T47D (cell line): ENCODE data around the gene OR10C1.

Source experiments
- DNase-seq, 2 experiments: peaks; one replicate each; pipeline versions ENCODE4 v3.0.0 to v3.0.0-alpha.2; 2011 to 2012; ENCODE audit warnings: low read depth in 1 of 2, low spot score in 1 of 2
- JUND ChIP-seq: IDR thresholded peaks from 2 replicates; pipeline ENCODE4 v1.6.1; 2012; ENCODE audit warnings: low read depth
- in situ Hi-C: cut with HindIII; loops from 2 replicates; pipeline ENCODE4 v1.10.0; 2016; ENCODE audit warnings: low sequenced_read_pairs, low pct_unique_long_range_greater_than_20kb

The OR10C1 gene

DNA sequence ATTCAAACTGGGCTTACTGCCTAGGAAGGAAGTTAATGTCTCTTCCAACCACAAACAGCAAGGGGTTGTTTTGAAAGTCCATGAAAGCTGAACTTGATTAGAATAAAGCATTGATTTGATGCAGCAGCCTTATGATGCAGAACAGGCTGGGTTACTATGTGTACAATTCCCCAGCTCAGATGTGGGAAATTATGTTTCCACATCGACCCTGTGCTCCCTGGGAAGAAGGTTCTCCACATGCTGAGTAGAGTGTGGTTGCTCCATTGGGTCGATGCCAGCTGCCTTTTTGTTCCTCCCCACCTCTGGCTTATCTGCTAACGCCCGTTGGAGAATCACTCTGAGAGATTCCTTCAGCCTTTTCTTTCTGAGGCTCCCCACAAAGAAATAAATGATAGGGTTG is 47.5 kb downstream of the OR10C1 start:
- in situ Hi-C loops = no loop called here
- TF ChIP-seq JUND = no peak
- DNase-seq = no peak

DNA sequence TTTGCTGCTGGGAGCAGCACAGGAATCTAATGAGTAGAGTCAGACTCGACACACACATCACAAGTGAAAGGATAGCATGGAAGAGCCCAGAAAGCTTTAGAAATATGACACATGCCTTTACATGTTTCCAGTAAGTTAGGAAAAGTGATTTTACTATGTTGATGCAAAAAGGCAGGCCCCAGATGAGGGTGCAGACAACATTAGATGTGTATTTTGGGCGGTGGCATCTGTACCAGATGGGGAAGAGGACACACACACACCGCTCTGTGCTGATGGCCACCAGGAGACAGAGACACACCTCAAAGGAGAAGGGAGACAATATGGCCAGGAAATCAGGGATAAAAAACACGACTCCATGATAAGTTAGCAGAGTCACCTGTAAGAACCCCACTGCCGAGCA is 48.0 kb downstream of the OR10C1 start:
- in situ Hi-C loops = no loop called here
- no peak for TF ChIP-seq JUND
- DNase-seq = no peak

DNA sequence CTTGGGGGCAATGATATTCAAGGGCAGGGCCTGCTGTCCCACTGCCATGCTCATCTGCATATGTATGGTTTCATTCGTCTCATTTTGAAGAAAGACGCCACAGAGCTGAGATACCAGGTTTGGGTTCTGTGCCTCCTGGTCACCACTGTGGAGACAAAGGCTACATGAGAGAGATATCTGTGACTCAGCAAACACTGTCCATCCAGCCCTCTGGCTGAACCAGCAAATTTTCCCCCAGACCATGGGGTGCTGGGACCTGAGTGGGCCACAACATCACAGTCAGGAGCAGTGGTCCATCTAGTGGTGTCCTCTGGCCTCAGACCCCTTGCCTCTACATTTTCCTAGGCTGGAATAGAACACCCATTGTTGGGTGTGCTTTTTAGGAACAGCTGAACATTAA is 48.6 kb downstream of the OR10C1 start, which contains the start of gene MAS1L:
TSS of gene MAS1L (minus strand) at position 297 of the 400 bp plus-strand sequence. CDS start at position 243, 54 bp downstream.
- in situ Hi-C loops = no loop called here
- no peak for DNase-seq
- no peak for TF ChIP-seq JUND

DNA sequence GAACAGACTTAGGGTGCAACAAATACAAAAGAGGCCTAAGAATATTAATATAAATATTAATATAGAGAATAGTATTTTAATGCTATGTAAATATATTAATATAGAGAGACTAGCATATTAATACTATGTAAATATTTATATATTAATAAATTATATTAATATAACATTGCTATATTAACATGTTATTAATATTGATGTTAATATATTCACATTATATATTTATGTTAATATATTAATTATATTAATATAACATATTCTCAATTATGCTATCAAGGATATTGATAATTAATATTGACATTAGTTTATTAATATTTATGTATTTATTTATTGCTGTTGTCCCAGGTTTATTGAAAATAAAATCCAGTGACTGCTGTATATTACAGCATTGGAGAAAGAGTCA is 49.8 kb downstream of the OR10C1 start:
- in situ Hi-C loops = no loop called here
- no peak for DNase-seq
- TF ChIP-seq JUND = no peak

DNA sequence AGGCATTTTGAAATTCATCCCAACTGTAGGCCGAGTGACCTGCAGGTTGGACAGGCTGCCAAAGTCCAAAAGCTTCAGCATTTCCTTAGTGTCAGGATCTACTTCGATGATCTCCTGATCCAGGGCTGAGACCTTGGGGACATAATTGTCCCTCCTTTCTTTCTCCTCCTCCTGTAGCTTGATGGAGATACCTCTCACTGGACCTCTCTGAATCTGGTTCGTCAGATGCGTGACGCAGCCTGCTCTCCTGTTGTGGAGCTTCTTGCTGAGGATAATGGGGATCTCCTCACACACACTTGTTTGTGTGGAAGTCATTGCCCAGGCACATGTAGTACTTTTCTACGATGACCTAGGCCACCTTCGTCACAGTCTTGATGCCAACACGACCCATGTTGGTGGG is 50.2 kb downstream of the OR10C1 start:
- TF ChIP-seq JUND = no peak
- DNase-seq = no peak

DNA sequence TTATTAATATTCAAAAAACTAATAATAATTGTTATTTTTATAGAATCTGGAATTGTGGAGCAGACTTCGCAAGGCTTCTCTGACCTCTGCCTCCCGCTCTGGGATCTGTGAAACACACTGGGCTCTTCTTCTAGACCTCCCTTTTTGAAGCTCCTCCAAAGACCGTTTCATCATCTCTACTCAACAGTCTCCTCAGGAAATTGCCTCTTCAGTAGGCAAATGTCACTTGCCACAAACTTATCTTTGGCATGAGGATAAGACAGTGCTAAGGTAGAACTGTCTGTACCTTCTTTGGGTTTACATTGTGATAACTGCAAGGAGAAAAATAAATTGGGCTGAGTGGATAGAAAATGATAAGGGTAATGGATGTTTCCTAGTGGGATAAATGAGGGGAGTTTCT is 50.9 kb downstream of the OR10C1 start:
- DNase-seq = no peak
- no peak for TF ChIP-seq JUND
- in situ Hi-C loops = no loop called here

More for the DNA sequence above, 50.2 kb downstream of the OR10C1 start:
- in situ Hi-C loops = no loop called here

DNA sequence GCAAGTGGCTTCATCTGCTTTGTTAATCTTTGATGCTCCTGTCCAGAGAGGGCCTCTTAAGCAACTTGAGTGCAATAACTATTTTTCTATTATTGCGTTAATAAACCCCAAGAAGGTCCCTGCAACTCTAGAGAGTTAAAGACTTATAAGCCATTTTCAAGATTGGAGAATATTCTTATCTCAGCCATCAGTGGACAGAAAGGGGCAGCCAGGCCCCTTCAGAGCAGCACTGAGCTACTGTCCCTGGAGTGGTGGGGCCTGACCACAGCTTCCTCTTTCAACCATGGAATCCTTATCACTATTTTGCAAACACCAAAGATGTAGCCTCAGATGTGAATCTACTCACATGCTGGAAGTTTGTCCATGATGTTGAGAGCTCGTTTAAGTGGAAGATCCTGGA is 51.4 kb downstream of the OR10C1 start:
- in situ Hi-C loops = no loop called here
- no peak for TF ChIP-seq JUND
- no peak for DNase-seq
